PC-3 (cell line): ENCODE data around the gene WDR1. TPM values are rescaled to one million over a fixed set of nuclear protein-coding genes. Genes with fewer than 3 reads are reported as not detected.

Source experiments
- ATAC-seq: fragments of 200-7000 bp; cut with Tn5 transposase; 2 replicates; pipeline ENCODE4 v1.9.1; 2020; ENCODE audit warnings: mild to moderate bottlenecking, moderate library complexity
- BruUV-seq: library from RNA; stranded (reverse); fragments of 400-500 nt; replicated peaks from 2 replicates; lab custom pipeline; 2021; lab: Mats Ljungman, UMichigan
- CTCF ChIA-PET: fragments of 300-600 bp; sonication (Branson Sonifier 250); formaldehyde crosslinking; loops from one replicate; lab custom pipeline; 2022; ENCODE audit warnings: antibody characterized with exemption; lab: Charles Lee
- POLR2A ChIA-PET: fragments of 300-600 bp; sonication (Branson Sonifier 250); formaldehyde crosslinking; loops from one replicate; lab custom pipeline; 2022; ENCODE audit warnings: antibody characterized with exemption; ENCODE audit not compliant: unreplicated experiment; lab: Charles Lee
- DNase-seq: peaks from one replicate; pipeline ENCODE4 v3.0.0-alpha.2; 2015
- H2AFZ ChIP-seq: fragments of 300-600 bp; sonication (generic); 2 replicates; pipeline ENCODE4 v1.6.0; 2016; ENCODE audit warnings: antibody characterized with exemption, low read length
- H3F3A ChIP-seq: fragments of 300-600 bp; sonication (generic); one replicate; pipeline ENCODE4 v1.6.0; 2017; ENCODE audit warnings: antibody characterized with exemption, low read length, control low read depth, mild to moderate bottlenecking; ENCODE audit not compliant: unreplicated experiment
- H3K27ac ChIP-seq: fragments of 300-600 bp; sonication (generic); 2 replicates; pipeline ENCODE4 v1.5.1; 2016; ENCODE audit warnings: mild to moderate bottlenecking, low read length
- H3K27me3 ChIP-seq: fragments of 300-600 bp; sonication (generic); 2 replicates; pipeline ENCODE4 v1.6.1; 2016; ENCODE audit warnings: low read length, mixed read lengths
- H3K36me3 ChIP-seq: fragments of 300-600 bp; sonication (generic); 2 replicates; pipeline ENCODE4 v1.6.1; 2016; ENCODE audit warnings: low read depth, mixed run types, low read length, mixed read lengths
- H3K4me1 ChIP-seq: fragments of 300-600 bp; sonication (generic); 2 replicates; pipeline ENCODE4 v1.5.1; 2016; ENCODE audit warnings: low read length; ENCODE audit not compliant: insufficient read depth
- H3K4me2 ChIP-seq: fragments of 300-600 bp; sonication (generic); 2 replicates; pipeline ENCODE4 v1.6.0; 2016; ENCODE audit warnings: low read length
- H3K4me3 ChIP-seq: fragments of 300-600 bp; sonication (generic); 2 replicates; pipeline ENCODE4 v1.5.1; 2016; ENCODE audit warnings: mild to moderate bottlenecking, low read length, mixed read lengths
- H3K79me2 ChIP-seq: fragments of 300-600 bp; sonication (generic); 2 replicates; pipeline ENCODE4 v1.6.1; 2017; ENCODE audit warnings: low read length, mixed read lengths
- H3K9ac ChIP-seq: fragments of 300-600 bp; sonication (generic); 2 replicates; pipeline ENCODE4 v1.6.0; 2016; ENCODE audit warnings: mild to moderate bottlenecking, low read length
- H3K9me2 ChIP-seq: fragments of 300-600 bp; sonication (generic); replicated peaks from 2 replicates; pipeline ENCODE4 v1.6.1; 2016; ENCODE audit warnings: mixed run types, low read length, mixed read lengths
- H3K9me3 ChIP-seq: fragments of 300-600 bp; sonication (generic); 2 replicates; pipeline ENCODE4 v1.6.1; 2016; ENCODE audit warnings: low read length, mixed read lengths
- H4K20me1 ChIP-seq: fragments of 300-600 bp; sonication (generic); 2 replicates; pipeline ENCODE4 v1.6.1; 2016; ENCODE audit warnings: low read length, mixed read lengths
- CTCF ChIP-seq: fragments of 300-600 bp; sonication (generic); conservative IDR thresholded peaks from 2 replicates; pipeline ENCODE4 v1.5.1; 2017; ENCODE audit warnings: antibody characterized with exemption, low read depth, mild to moderate bottlenecking, low read length
- EZH2 ChIP-seq: fragments of 300-600 bp; sonication (generic); IDR thresholded peaks from one replicate; pipeline ENCODE4 v1.6.1; 2017; ENCODE audit warnings: antibody characterized with exemption, mild to moderate bottlenecking, low read length; ENCODE audit not compliant: unreplicated experiment
- EZH2phosphoT487 ChIP-seq: fragments of 300-600 bp; sonication (generic); IDR thresholded peaks from 2 replicates; pipeline ENCODE4 v1.6.1; 2018; ENCODE audit warnings: mild to moderate bottlenecking, antibody characterized with exemption, low read length, borderline replicate concordance
- intact Hi-C: fragments of 100-400 bp; cut with micrococcal nuclease; formaldehyde crosslinking; loops from 2 replicates; pipeline ENCODE4 v1.9.0; 2023
- total RNA-seq: library from RNA; depleted of rRNA; stranded (reverse); fragments of >200 nt; gene quantifications from 2 replicates; pipeline ENCODE4 v1.2.3, GENCODE V29; 2014

WDR1 gene
- total RNA-seq, 1 experiment from 2014 or later, result 150 TPM

GRCh38 chr4:10083861-10084641, 32.5 kb downstream of the WDR1 start:
- Histone ChIP-seq H3K4me3 (no peak overlapping the region), H3K27ac (no peak overlapping the region), H3K9me2 (no peaks in the 10 kb centered on the region), H2AFZ (no peak overlapping the region), H3K9me3 (no peaks in the 10 kb centered on the region), H3K4me2 (no peak overlapping the region), H3F3A (no peaks in the 10 kb centered on the region), H3K4me1 (no peaks in the 10 kb centered on the region), H4K20me1 (no peaks in the 10 kb centered on the region), H3K36me3 (peaks cover 26% of the 10 kb centered on the region; the same call in 1 of the 2 replicates), H3K27me3 (no peaks in the 10 kb centered on the region), H3K79me2 (no peaks in the 10 kb centered on the region), H3K9ac (no peak overlapping the region)
- ATAC-seq, result no peak
- no TSS peak for BruUV-seq
- no peak for DNase-seq
- intact Hi-C loops, result no loop called here
- TF ChIP-seq CTCF, result no peak
- no peak for TF ChIP-seq EZH2phosphoT487
- TF ChIP-seq EZH2, result no peak
- ChIA-PET CTCF (no interaction called here), POLR2A (no interaction called here)

- CTCF ChIA-PET, result no interaction called here
- Histone ChIP-seq H3K27ac (no peak overlapping the region), H3K4me3 (no peak overlapping the region), H3K27me3 (no peaks in the 10 kb centered on the region), H3K36me3 (peaks cover 26% of the 10 kb centered on the region; the same call in 1 of the 2 replicates), H3K79me2 (no peaks in the 10 kb centered on the region), H3F3A (no peaks in the 10 kb centered on the region), H2AFZ (no peak overlapping the region), H4K20me1 (no peaks in the 10 kb centered on the region), H3K4me1 (peaks cover 2% of the 10 kb centered on the region; the same call in 1 of the 2 replicates), H3K9me2 (no peaks in the 10 kb centered on the region), H3K9me3 (no peaks in the 10 kb centered on the region), H3K9ac (no peak overlapping the region), H3K4me2 (no peak overlapping the region)
- intact Hi-C loops, result no loop called here
- TF ChIP-seq CTCF (no peak), EZH2 (no peak), EZH2phosphoT487 (no peak)
- ATAC-seq (no peak), DNase-seq (no peak)
- no TSS peak for BruUV-seq
- POLR2A ChIA-PET, result no interaction called here
Observed at GRCh38 chr4:10083331-10083771, 33.2 kb downstream of the WDR1 start.
